ENCODE results near the gene GRIN2A. TPM values are rescaled to one million over a fixed set of nuclear protein-coding genes. Genes with fewer than 3 reads are reported as not detected.

The GRIN2A gene
- total RNA-seq, 1 experiment from 2014 or later, result 34.6 TPM

DNA sequence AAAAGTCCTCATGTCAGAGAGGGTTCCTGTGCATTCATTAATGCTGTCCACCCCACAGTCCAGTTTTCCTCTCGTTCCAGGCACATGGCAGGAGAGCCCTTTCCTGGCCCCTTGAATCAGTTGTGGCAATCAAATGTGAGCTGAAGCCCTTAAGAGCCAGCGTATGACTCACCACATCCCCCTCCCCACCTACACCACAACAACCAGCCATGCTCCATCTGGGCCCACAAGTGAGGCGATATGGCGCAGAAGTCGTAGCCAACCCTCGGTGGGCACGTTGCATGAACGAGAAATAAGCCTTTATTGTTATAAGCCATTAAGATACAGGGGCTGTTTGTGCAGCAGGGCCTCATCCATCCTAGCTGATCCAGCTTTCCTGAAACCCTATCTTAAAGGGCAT is 28.2 kb downstream of the GRIN2A start:
- no peak overlapping the region for H3K4me3 Mint-ChIP-seq (ENCODE audit: low read depth, unreplicated experiment)
- BruUV-seq (replicated peaks), result no TSS peak
- no peaks in the 10 kb centered on the region for H3K36me3 Mint-ChIP-seq (ENCODE audit: insufficient read depth, unreplicated experiment)
- H3K9me3 Mint-ChIP-seq (ENCODE audit: low read depth, unreplicated experiment), result peaks cover 5% of the 10 kb centered on the region
- H3K27ac Mint-ChIP-seq (ENCODE audit: unreplicated experiment), result no peak overlapping the region
- no peaks in the 10 kb centered on the region for H3K27me3 Mint-ChIP-seq (ENCODE audit: unreplicated experiment)
- no peak for DNase-seq
- TF ChIP-seq, protein P1, sequence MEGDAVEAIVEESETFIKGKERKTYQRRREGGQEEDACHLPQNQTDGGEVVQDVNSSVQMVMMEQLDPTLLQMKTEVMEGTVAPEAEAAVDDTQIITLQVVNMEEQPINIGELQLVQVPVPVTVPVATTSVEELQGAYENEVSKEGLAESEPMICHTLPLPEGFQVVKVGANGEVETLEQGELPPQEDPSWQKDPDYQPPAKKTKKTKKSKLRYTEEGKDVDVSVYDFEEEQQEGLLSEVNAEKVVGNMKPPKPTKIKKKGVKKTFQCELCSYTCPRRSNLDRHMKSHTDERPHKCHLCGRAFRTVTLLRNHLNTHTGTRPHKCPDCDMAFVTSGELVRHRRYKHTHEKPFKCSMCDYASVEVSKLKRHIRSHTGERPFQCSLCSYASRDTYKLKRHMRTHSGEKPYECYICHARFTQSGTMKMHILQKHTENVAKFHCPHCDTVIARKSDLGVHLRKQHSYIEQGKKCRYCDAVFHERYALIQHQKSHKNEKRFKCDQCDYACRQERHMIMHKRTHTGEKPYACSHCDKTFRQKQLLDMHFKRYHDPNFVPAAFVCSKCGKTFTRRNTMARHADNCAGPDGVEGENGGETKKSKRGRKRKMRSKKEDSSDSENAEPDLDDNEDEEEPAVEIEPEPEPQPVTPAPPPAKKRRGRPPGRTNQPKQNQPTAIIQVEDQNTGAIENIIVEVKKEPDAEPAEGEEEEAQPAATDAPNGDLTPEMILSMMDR (IDR thresholded peaks at IDR 0.05; ENCODE audit: unreplicated experiment), result no peak
- H3K4me1 Mint-ChIP-seq (ENCODE audit: low read depth, unreplicated experiment), result peaks cover 38% of the 10 kb centered on the region
- CTCF ChIA-PET, result interaction anchor here (0.6 kb wide), 1 partner anchor 1099 kb away, joined by 9 read pairs; no protein-coding TSS in a partner anchor
- intact Hi-C loops (cut with micrococcal nuclease; ENCODE audit: unreplicated experiment), result no loop called here

DNA sequence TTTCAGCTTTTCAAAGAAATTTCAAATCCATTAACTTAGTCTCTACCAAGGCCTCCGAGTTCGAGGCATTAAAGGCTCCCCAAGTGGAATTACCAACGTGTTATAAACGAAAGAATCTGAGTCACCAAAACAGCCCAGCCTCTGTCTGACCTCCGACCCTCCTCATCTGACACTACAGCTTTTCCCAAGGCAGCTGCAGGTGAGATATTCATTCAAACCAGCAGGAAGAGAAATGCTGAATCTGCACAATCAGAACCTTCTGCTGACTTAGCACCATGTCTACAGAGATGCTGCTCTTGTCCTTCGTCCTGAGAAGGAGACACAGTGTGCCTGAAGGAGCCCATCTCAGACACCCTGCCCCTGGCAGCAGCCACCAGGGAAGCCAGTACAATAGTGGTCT is 30.5 kb downstream of the GRIN2A start:
- CTCF ChIA-PET, result no interaction called here
- intact Hi-C loops (cut with micrococcal nuclease; ENCODE audit: unreplicated experiment), result no loop called here
- TF ChIP-seq, protein P1 (IDR thresholded peaks at IDR 0.05; ENCODE audit: unreplicated experiment), result no peak
- BruUV-seq (replicated peaks), result no TSS peak
- Mint-ChIP-seq H3K4me1 (ENCODE audit: low read depth, unreplicated experiment) (peaks cover 38% of the 10 kb centered on the region), H3K27ac (ENCODE audit: unreplicated experiment) (no peak overlapping the region), H3K4me3 (ENCODE audit: low read depth, unreplicated experiment) (no peak overlapping the region), H3K36me3 (ENCODE audit: insufficient read depth, unreplicated experiment) (no peaks in the 10 kb centered on the region), H3K9me3 (ENCODE audit: low read depth, unreplicated experiment) (peaks cover 3% of the 10 kb centered on the region), H3K27me3 (ENCODE audit: unreplicated experiment) (no peaks in the 10 kb centered on the region)
- DNase-seq, result no peak

DNA sequence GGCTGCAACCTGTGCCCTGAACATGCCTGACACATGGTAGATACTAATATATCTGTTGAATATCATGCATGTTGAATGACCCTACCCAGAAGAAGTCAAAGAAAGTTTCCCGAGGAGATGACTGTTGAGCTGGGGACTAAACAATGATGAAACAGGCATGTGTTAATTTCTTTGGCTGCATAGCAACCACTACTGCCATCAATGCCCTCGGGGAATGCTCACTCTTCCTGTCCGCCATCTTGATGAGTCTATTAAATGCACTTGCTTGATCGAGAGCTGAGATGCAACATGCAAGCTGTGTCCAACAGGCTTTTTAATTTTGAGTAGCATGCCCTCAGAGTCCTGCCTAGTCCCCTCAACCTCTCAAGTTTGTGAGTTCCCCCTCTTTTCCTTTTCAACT is 31.3 kb downstream of the GRIN2A start:
- Mint-ChIP-seq H3K27me3 (ENCODE audit: unreplicated experiment) (no peaks in the 10 kb centered on the region), H3K36me3 (ENCODE audit: insufficient read depth, unreplicated experiment) (no peaks in the 10 kb centered on the region)

DNA sequence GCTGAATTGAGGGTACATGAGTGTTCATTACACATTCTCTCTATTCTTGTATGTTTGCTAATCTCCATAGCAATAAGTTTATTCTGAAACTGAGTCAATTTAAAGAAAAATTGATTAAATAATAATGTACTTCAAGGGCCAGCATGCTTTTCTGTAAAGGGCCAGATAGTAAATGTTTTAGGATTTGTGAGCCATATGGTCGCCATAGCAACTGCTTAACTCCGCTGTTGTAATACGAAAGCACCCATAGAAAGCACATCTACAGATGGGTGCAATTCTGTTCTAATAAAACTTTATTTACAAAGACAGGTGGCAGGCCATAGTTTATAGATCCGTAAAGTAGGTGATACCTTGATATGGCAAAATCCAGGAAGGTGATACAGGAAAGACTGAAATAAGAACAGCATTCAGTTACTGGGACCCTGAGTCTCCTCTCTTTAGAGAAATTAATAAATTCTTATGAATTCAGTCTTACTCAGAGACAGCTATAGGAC is 36.6 kb downstream of the GRIN2A start:
- Mint-ChIP-seq H3K27me3 (ENCODE audit: unreplicated experiment) (no peaks in the 10 kb centered on the region), H3K36me3 (ENCODE audit: insufficient read depth, unreplicated experiment) (no peaks in the 10 kb centered on the region), H3K9me3 (ENCODE audit: low read depth, unreplicated experiment) (no peaks in the 10 kb centered on the region), H3K27ac (ENCODE audit: unreplicated experiment) (no peak overlapping the region), H3K4me1 (ENCODE audit: low read depth, unreplicated experiment) (peaks cover 3% of the 10 kb centered on the region), H3K4me3 (ENCODE audit: low read depth, unreplicated experiment) (no peak overlapping the region)
- BruUV-seq (replicated peaks), result no TSS peak
- intact Hi-C loops (cut with micrococcal nuclease; ENCODE audit: unreplicated experiment), result no loop called here
- TF ChIP-seq, protein P1 (IDR thresholded peaks at IDR 0.05; ENCODE audit: unreplicated experiment), result no peak
- CTCF ChIA-PET, result interaction anchor here (0.7 kb wide), 1 partner anchor 341 kb away, joined by 3 read pairs; no protein-coding TSS in a partner anchor
- no peak for DNase-seq

More for the DNA sequence above, 31.3 kb downstream of the GRIN2A start:
- H3K4me3 Mint-ChIP-seq (ENCODE audit: low read depth, unreplicated experiment), result no peak overlapping the region
- H3K9me3 Mint-ChIP-seq (ENCODE audit: low read depth, unreplicated experiment), result peaks cover 3% of the 10 kb centered on the region
- no peak overlapping the region for H3K27ac Mint-ChIP-seq (ENCODE audit: unreplicated experiment)
- intact Hi-C loops (cut with micrococcal nuclease; ENCODE audit: unreplicated experiment), result no loop called here
- BruUV-seq (replicated peaks), result no TSS peak
- CTCF ChIA-PET, result no interaction called here
- peaks cover 32% of the 10 kb centered on the region for H3K4me1 Mint-ChIP-seq (ENCODE audit: low read depth, unreplicated experiment)
- DNase-seq, result no peak
- TF ChIP-seq, protein P1 (IDR thresholded peaks at IDR 0.05; ENCODE audit: unreplicated experiment), result no peak
